IPS DF 4.7 (cell line): Measurements from ENCODE around the gene RTN4R.

Experiments
- DNase-seq: peaks from one replicate; pipeline ENCODE4 v3.0.0-alpha.2; 2013; ENCODE audit warnings: low spot score; ENCODE audit errors: extremely low read depth

RTN4R gene

GRCh38 chr22:20242393-20243175 lies 25.5 kb downstream of the RTN4R start:
- no peak for DNase-seq

- DNase-seq = no peak
Measured at GRCh38 chr22:20241579-20242392, 26.3 kb downstream of the RTN4R start.

- DNase-seq = no peak
Measured at GRCh38 chr22:20240900-20241299, 27.2 kb downstream of the RTN4R start.

- no peak for DNase-seq
Measured at GRCh38 chr22:20240447-20240764, 27.7 kb downstream of the RTN4R start.

- no peak for DNase-seq
Measured at GRCh38 chr22:20239676-20240446, 28.3 kb downstream of the RTN4R start.

GRCh38 chr22:20238901-20239675 lies 29.0 kb downstream of the RTN4R start:
- DNase-seq = no peak

- peak; percentile 25 for DNase-seq
Measured at GRCh38 chr22:20238536-20238900, 29.6 kb downstream of the RTN4R start.

- DNase-seq = no peak
Measured at GRCh38 chr22:20237480-20238440, 30.4 kb downstream of the RTN4R start.

GRCh38 chr22:20236052-20236717 lies 31.9 kb downstream of the RTN4R start:
- no peak for DNase-seq

- DNase-seq = no peak
Measured at GRCh38 chr22:20235389-20235991, 32.6 kb downstream of the RTN4R start.

- no peak for DNase-seq
Measured at GRCh38 chr22:20234760-20235388, 33.2 kb downstream of the RTN4R start.

- DNase-seq = no peak
Measured at GRCh38 chr22:20234314-20234682, 33.8 kb downstream of the RTN4R start.

GRCh38 chr22:20233351-20234313 lies 34.5 kb downstream of the RTN4R start:
- no peak for DNase-seq

GRCh38 chr22:20232781-20233180 lies 35.3 kb downstream of the RTN4R start:
- no peak for DNase-seq

GRCh38 chr22:20232237-20232598 lies 35.9 kb downstream of the RTN4R start:
- no peak for DNase-seq

GRCh38 chr22:20231514-20232236 lies 36.4 kb downstream of the RTN4R start:
- no peak for DNase-seq
